Medulla oblongata (tissue), 1 donor: Measurements from ENCODE around the gene FLNB.

ENCODE experiments used
- DNase-seq: peaks from one replicate; pipeline ENCODE4 v3.0.0-alpha.2; 2015; ENCODE audit errors: extremely low spot score

The FLNB gene

GRCh38 chr3:58106061-58106460, 97.8 kb downstream of the FLNB start:
- DNase-seq, result no peak

DNA sequence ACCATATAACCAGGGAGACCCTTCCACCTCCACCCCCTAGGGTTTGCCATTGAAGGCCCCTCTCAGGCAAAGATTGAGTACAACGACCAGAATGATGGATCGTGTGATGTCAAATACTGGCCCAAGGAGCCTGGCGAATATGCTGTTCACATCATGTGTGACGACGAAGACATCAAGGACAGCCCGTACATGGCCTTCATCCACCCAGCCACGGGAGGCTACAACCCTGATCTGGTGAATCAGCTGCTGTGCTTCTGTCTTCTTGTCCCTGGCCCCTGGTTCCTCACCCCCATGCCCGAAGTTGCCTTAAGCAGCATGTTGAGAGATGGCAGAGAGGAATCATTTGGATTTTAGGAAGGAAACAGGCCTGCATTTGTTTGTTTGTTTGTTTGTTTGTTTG, 98.4 kb downstream of the FLNB start:
- DNase-seq, result no peak

GRCh38 chr3:58107597-58107996, 99.4 kb downstream of the FLNB start:
- DNase-seq, result no peak

GRCh38 chr3:58109752-58110151, 101.5 kb downstream of the FLNB start:
- no peak for DNase-seq

GRCh38 chr3:58111513-58112184, 103.4 kb downstream of the FLNB start:
- no peak for DNase-seq

GRCh38 chr3:58112185-58112535, 103.9 kb downstream of the FLNB start:
- DNase-seq, result no peak

- DNase-seq, result no peak
Observed at GRCh38 chr3:58115175-58115574, 107.0 kb downstream of the FLNB start.

- DNase-seq, result no peak
Observed at GRCh38 chr3:58116161-58116955, 108.1 kb downstream of the FLNB start.

DNA sequence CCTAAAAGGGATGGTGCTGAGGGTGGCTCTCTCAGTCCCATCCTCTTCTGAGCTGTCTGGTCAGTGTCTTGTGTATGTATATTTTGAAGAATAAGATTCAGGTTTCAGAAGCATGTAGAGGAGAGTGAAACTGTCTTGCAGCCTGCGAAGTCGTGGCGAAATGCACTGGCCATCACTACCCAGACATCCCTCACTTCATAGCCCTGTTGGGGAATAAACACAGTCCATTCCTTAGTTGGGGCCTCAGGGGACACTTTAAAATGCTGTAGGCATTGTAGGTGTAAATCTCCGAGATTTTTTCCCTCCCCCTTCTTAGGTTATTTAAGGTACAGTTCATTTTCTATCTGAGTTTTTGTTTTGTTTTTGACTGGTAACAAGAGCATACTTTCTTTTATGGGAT, 108.8 kb downstream of the FLNB start:
- no peak for DNase-seq

GRCh38 chr3:58117561-58118181, 109.4 kb downstream of the FLNB start:
- no peak for DNase-seq

DNA sequence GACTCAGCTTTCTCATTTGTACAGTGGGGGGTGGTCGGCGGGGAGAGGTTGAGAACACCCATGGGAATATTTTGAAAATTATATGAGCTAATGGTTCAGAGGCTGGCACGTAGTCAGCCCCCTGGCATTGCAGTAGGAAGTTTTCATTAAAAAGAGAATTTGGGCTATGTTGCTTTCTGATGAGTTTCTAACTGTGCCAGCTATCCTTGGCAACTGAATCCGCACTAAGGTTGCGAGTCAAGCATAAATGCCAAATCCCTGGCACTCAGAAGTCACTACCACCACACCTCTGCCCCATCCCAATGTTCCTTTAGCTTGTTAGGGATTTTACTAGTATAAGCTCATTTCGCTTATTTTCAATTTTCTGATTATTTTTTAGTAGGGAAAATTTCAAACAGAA, 111.0 kb downstream of the FLNB start:
- DNase-seq, result no peak

- peak; percentile 24 for DNase-seq
Observed at GRCh38 chr3:58120075-58120812, 112.0 kb downstream of the FLNB start.

DNA sequence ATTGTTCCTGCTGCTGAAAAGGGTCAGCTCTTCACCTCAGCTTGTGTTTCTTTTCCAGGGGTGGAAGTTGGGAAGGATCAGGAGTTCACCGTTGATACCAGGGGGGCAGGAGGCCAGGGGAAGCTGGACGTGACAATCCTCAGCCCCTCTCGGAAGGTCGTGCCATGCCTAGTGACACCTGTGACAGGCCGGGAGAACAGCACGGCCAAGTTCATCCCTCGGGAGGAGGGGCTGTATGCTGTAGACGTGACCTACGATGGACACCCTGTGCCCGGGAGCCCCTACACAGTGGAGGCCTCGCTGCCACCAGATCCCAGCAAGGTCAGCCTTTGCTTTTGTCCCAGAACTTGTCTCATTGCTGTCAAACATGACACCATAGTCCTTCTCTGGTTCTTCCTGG, 113.0 kb downstream of the FLNB start:
- DNase-seq, result no peak

- no peak for DNase-seq
Observed at GRCh38 chr3:58122936-58123700, 114.9 kb downstream of the FLNB start.

DNA sequence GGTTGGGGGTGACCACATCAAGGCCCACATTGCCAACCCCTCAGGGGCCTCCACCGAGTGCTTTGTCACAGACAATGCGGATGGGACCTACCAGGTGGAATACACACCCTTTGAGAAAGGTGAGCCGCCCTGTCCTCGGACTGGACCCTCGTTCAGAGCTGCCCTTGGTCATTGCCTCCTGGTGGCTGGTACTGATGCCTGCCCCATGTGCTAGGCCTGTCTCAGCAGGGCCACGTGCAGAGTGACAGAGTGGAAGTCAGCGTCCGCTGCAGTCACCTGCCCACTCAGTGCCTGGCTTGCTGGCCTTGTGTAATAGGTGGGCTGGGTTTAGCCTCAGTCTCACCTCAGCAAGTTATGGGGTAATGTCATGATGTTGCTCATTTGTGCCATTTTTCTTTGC, 116.2 kb downstream of the FLNB start:
- no peak for DNase-seq

DNA sequence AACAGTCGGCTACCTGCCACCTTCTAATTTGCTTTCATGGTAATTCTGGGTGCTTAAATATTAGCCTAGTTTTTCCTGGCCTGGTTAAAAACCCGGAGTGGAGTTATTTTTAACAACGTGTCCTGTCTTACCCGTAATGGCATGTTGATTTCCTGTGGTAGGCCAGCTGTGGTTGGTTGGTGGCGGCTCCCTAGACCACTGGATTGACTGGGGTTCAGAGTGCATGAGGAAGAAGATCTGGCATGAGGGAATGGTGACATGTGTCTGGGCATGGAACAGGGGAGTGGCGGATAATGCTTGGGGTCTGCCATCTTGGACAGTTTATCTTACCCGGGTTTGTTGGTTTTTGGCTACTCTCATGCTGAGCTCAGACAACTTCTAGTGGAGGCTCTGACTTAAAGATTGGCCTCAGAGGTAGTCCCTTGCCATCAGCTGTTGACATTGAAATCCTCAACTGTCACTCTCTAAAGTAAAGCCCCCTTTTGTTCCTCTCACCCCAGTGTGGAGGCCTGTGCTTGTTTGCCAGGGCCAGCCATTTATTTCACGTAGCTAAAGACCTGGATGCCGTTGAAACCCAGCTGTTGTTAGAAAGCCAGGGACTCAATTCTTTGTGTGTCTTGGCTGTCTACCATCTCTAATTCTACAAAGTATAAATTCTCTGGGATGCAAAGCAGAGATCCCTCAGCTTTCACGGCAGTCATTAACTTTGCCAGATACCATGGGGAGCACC, 121.0 kb downstream of the FLNB start:
- no peak for DNase-seq

- DNase-seq, result no peak
Observed at GRCh38 chr3:58130591-58130990, 122.4 kb downstream of the FLNB start.

DNA sequence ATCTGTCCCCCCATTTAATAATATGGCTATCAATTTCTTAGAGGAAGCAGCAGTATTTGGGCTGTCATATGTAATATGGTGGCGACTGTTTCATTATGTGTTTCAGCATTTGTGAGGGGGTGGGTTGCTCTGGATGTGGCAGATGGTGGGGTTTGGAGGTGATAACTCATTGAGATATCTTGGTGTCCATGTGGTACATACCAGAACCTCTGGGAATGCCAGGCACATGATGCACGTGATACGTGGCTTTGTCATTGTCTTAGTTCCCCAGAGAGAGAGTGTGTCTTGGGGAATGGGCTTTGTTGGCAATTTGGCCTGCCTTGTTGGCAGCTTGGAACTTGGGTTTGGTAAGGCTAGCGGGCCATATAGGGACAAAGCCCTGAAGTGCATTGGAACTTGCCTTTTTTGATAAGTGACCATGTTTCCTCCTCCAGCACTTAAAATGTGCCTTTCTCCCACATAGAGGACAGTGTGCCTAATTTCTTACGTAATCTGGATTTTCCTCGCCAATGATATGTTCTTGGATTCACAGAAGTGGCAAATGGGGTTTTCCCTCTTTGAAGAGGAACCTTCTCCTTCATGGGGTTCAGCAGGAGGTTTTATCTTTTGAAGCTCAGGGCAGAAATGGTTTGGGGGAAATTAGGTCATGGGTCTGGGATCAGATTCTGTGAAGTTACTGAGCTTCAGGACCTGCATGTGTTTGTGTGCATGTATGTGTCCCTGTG, 123.0 kb downstream of the FLNB start:
- no peak for DNase-seq

DNA sequence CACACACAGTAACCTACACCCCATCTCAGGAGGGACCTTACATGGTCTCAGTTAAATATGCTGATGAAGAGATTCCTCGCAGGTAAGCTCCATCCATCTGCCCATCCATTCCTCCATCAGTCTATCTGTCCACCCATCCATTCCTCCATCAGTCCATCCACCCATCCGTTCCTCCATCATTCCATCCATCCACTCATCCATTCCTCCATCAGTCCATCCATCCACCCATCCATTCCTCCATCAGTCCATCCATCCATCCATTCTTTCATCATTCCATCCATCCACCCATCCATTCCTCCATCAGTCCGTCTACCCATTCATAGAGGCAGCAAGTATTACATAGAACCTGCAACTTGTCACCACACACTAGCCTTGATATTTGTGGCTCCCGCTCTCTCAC, 124.6 kb downstream of the FLNB start:
- DNase-seq, result no peak

- no peak for DNase-seq
Observed at GRCh38 chr3:58134468-58134867, 126.2 kb downstream of the FLNB start.
